K562 (cell line): ENCODE data around the gene SH3TC2.

Source experiments
- CEBPB ChIP-seq: fragments of 450-650 bp; IDR thresholded peaks from 2 replicates; pipeline ENCODE4 v1.6.1; 2016; ENCODE audit warnings: missing genetic modification characterization, missing compliant biosample characterization
- JUN ChIP-seq, 2 experiments: sonication (generic) in 1 of 2; formaldehyde crosslinking in 1 of 2; IDR thresholded peaks; 2 replicates each; pipeline versions ENCODE4 v1.6.1 to v1.8.0; 2012 to 2022; ENCODE audit warnings: borderline replicate concordance in 2 of 2, mild to moderate bottlenecking in 2 of 2, improper control_type of control experiment in 1 of 2, low read depth in 1 of 2, low read length in 1 of 2, missing genetic modification reagents in 1 of 2
- MAFK ChIP-seq: IDR thresholded peaks from 2 replicates; pipeline ENCODE4 v1.6.1; 2011; ENCODE audit warnings: low read length, improper control_type of control experiment
- NCOA6 ChIP-seq: fragments of 450-650 bp; IDR thresholded peaks from 2 replicates; pipeline ENCODE4 v1.6.1; 2017; ENCODE audit warnings: mild to moderate bottlenecking
- RAD21 ChIP-seq, 2 experiments: fragments of 250-450 bp in 1 of 2; fragments of 450-650 bp in 1 of 2; sonication (Bioruptor Pico) in 1 of 2; formaldehyde crosslinking in 1 of 2; IDR thresholded peaks in 1 of 2; conservative IDR thresholded peaks in 1 of 2; 2 replicates each; pipeline versions ENCODE4 v1.4.0 to v1.8.0; 2020 to 2022; ENCODE audit warnings: mild to moderate bottlenecking in 2 of 2, moderate library complexity in 1 of 2
- RAD51 ChIP-seq: fragments of 450-650 bp; IDR thresholded peaks from 2 replicates; pipeline ENCODE4 v1.7.1; 2016; ENCODE audit warnings: low read depth, mild to moderate bottlenecking, borderline replicate concordance
- ZKSCAN8 ChIP-seq: fragments of 200-800 bp; sonication (Bioruptor generic); IDR thresholded peaks from 2 replicates; pipeline ENCODE4 v1.6.1; 2016; ENCODE audit warnings: missing genetic modification characterization, missing compliant biosample characterization
- ZNF3 ChIP-seq: fragments of 250-450 bp; sonication (Bioruptor Pico); IDR thresholded peaks from 2 replicates; pipeline ENCODE4 v1.5.0; 2021; ENCODE audit warnings: mild to moderate bottlenecking, moderate library complexity
- TF ChIP-seq, protein P1 (sequence below): sonication (generic); formaldehyde crosslinking; IDR thresholded peaks from 2 replicates; pipeline ENCODE4 v1.9.0; 2022; ENCODE audit warnings: mild to moderate bottlenecking, missing genetic modification reagents
- TF ChIP-seq, protein P2 (sequence below): fragments of 250-450 bp; sonication (Bioruptor Pico); IDR thresholded peaks from 2 replicates; pipeline ENCODE4 v1.5.0; 2020; ENCODE audit warnings: mild to moderate bottlenecking, borderline replicate concordance
- TF ChIP-seq, protein P3 (sequence below), 2 experiments: fragments of 450-650 bp; formaldehyde crosslinking in 1 of 2; IDR thresholded peaks; 2 replicates each; pipeline versions ENCODE4 v1.4.0 to v1.6.1; 2014 to 2020; ENCODE audit warnings: mild to moderate bottlenecking in 2 of 2, borderline replicate concordance in 1 of 2, low read depth in 1 of 2
- TF ChIP-seq, protein P4 (sequence below): fragments of 150-350 bp; conservative IDR thresholded peaks from 2 replicates; pipeline ENCODE4 v1.6.1; 2014; ENCODE audit warnings: low read length

DNA sequence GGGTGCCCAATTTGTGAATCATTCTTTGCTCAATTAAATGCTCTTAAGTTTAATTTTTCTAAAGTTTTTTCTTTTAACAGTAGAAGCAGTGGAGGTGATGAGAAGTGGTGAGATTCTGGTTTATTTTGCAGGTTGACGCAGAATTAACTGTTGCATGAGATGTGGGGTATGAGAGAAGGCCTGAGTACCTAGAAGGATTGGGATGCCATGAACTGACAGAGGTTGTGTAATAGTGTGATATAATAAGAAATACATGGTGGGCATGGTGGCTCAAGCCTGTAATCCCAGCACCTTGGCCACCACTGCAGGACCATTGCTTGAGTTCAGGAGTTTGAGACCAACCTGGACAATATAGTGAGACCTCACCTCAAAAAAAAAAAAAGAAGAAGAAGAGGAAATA, 8.4 kb upstream of the SH3TC2 start:
- TF ChIP-seq, protein P1, sequence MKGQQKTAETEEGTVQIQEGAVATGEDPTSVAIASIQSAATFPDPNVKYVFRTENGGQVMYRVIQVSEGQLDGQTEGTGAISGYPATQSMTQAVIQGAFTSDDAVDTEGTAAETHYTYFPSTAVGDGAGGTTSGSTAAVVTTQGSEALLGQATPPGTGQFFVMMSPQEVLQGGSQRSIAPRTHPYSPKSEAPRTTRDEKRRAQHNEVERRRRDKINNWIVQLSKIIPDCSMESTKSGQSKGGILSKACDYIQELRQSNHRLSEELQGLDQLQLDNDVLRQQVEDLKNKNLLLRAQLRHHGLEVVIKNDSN (CRISPR knock-in tag), result no peak
- TF ChIP-seq, protein P2, sequence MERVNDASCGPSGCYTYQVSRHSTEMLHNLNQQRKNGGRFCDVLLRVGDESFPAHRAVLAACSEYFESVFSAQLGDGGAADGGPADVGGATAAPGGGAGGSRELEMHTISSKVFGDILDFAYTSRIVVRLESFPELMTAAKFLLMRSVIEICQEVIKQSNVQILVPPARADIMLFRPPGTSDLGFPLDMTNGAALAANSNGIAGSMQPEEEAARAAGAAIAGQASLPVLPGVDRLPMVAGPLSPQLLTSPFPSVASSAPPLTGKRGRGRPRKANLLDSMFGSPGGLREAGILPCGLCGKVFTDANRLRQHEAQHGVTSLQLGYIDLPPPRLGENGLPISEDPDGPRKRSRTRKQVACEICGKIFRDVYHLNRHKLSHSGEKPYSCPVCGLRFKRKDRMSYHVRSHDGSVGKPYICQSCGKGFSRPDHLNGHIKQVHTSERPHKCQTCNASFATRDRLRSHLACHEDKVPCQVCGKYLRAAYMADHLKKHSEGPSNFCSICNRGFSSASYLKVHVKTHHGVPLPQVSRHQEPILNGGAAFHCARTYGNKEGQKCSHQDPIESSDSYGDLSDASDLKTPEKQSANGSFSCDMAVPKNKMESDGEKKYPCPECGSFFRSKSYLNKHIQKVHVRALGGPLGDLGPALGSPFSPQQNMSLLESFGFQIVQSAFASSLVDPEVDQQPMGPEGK, result no peak
- TF ChIP-seq JUN (IDR thresholded peaks at IDR 0.05; ENCODE audit: borderline replicate concordance, low read depth, low read length), result no peak
- TF ChIP-seq JUN (CRISPR knock-in tag; IDR thresholded peaks at IDR 0.05; ENCODE audit: borderline replicate concordance), result no peak
- no peak for TF ChIP-seq RAD21 (CRISPR knock-in tag; conservative IDR thresholded peaks at IDR 0.05 in 1 of 2, IDR thresholded peaks at IDR 0.05 in 1 of 2)
- TF ChIP-seq ZNF3 (CRISPR knock-in tag), result no peak
- no peak for TF ChIP-seq CEBPB (tag)
- TF ChIP-seq MAFK, result no peak
- no peak for TF ChIP-seq RAD51
- TF ChIP-seq NCOA6, result no peak
- TF ChIP-seq, protein P3, sequence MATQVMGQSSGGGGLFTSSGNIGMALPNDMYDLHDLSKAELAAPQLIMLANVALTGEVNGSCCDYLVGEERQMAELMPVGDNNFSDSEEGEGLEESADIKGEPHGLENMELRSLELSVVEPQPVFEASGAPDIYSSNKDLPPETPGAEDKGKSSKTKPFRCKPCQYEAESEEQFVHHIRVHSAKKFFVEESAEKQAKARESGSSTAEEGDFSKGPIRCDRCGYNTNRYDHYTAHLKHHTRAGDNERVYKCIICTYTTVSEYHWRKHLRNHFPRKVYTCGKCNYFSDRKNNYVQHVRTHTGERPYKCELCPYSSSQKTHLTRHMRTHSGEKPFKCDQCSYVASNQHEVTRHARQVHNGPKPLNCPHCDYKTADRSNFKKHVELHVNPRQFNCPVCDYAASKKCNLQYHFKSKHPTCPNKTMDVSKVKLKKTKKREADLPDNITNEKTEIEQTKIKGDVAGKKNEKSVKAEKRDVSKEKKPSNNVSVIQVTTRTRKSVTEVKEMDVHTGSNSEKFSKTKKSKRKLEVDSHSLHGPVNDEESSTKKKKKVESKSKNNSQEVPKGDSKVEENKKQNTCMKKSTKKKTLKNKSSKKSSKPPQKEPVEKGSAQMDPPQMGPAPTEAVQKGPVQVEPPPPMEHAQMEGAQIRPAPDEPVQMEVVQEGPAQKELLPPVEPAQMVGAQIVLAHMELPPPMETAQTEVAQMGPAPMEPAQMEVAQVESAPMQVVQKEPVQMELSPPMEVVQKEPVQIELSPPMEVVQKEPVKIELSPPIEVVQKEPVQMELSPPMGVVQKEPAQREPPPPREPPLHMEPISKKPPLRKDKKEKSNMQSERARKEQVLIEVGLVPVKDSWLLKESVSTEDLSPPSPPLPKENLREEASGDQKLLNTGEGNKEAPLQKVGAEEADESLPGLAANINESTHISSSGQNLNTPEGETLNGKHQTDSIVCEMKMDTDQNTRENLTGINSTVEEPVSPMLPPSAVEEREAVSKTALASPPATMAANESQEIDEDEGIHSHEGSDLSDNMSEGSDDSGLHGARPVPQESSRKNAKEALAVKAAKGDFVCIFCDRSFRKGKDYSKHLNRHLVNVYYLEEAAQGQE (IDR thresholded peaks at IDR 0.05; ENCODE audit: borderline replicate concordance), result no peak
- TF ChIP-seq, protein P3 (CRISPR knock-in tag; IDR thresholded peaks at IDR 0.05; ENCODE audit: low read depth), result no peak
- TF ChIP-seq, protein P4, sequence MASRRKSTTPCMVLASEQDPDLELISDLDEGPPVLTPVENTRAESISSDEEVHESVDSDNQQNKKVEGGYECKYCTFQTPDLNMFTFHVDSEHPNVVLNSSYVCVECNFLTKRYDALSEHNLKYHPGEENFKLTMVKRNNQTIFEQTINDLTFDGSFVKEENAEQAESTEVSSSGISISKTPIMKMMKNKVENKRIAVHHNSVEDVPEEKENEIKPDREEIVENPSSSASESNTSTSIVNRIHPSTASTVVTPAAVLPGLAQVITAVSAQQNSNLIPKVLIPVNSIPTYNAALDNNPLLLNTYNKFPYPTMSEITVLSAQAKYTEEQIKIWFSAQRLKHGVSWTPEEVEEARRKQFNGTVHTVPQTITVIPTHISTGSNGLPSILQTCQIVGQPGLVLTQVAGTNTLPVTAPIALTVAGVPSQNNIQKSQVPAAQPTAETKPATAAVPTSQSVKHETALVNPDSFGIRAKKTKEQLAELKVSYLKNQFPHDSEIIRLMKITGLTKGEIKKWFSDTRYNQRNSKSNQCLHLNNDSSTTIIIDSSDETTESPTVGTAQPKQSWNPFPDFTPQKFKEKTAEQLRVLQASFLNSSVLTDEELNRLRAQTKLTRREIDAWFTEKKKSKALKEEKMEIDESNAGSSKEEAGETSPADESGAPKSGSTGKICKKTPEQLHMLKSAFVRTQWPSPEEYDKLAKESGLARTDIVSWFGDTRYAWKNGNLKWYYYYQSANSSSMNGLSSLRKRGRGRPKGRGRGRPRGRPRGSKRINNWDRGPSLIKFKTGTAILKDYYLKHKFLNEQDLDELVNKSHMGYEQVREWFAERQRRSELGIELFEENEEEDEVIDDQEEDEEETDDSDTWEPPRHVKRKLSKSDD, result no peak
- no peak for TF ChIP-seq ZKSCAN8 (CRISPR knock-in tag)
